GM10266 (cell line): ENCODE results near the gene TMEM178A.

Source experiments
- DNase-seq: peaks from one replicate; pipeline ENCODE4 v3.0.0; 2012; ENCODE audit errors: extremely low spot score
- TF ChIP-seq, protein P1 (sequence below): IDR thresholded peaks from 2 replicates; pipeline ENCODE4 v1.5.1; 2012; ENCODE audit warnings: mild to moderate bottlenecking, low read depth; ENCODE audit not compliant: control insufficient read depth, insufficient read depth; ENCODE audit errors: missing control alignments

TMEM178A gene

DNA sequence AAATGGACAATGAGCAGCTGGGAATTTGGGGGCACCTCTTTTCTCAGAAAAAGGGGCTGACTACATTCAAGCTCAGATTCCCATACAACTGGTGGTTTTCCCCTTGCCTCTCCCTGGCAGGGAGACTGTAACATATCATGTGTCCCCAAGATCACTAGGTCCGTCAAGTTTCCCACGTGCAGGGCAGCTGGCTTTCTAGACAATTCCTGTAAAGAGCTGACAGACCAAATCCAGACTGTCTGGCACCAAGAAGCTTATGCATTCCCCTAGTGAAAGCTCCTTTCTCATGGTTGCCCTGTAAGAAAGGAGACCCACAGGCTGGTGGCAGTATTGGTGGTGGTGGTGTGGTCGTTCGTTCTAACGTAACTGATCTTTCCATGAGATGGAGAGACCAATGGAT lies 64.6 kb downstream of the TMEM178A start:
- TF ChIP-seq, protein P1, sequence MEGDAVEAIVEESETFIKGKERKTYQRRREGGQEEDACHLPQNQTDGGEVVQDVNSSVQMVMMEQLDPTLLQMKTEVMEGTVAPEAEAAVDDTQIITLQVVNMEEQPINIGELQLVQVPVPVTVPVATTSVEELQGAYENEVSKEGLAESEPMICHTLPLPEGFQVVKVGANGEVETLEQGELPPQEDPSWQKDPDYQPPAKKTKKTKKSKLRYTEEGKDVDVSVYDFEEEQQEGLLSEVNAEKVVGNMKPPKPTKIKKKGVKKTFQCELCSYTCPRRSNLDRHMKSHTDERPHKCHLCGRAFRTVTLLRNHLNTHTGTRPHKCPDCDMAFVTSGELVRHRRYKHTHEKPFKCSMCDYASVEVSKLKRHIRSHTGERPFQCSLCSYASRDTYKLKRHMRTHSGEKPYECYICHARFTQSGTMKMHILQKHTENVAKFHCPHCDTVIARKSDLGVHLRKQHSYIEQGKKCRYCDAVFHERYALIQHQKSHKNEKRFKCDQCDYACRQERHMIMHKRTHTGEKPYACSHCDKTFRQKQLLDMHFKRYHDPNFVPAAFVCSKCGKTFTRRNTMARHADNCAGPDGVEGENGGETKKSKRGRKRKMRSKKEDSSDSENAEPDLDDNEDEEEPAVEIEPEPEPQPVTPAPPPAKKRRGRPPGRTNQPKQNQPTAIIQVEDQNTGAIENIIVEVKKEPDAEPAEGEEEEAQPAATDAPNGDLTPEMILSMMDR: no peak
- DNase-seq: no peak

DNA sequence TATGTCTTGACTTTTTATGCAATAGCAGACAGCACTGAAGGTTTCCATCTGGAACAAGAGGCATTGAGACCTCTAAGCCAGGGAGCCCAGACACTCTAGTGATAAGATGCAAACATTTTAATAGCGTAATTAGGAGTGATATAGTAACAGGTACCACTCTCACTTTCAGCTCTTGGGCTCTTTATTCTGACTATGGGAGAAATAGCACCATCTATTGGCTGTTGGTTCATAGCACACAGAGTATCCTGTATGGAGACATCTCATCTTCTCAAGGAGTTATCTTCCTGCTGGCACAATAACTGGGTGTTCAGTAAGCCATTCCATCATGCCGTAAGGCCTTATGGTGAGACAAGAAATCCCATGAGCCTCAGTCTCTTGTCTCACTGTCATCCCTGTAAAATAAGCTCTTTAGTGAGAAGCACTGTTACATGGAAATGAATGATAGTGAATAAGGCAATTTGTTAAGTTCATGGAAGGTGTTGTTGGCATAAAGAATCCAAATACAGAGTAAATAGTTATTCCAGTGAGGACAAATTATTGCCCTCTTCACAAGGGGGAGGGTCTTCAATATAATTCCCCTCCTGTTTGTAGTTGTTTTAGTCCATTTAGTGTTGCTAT lies 65.1 kb downstream of the TMEM178A start:
- peak; percentile 28 for DNase-seq
- TF ChIP-seq, protein P1: peak; percentile 56

DNA sequence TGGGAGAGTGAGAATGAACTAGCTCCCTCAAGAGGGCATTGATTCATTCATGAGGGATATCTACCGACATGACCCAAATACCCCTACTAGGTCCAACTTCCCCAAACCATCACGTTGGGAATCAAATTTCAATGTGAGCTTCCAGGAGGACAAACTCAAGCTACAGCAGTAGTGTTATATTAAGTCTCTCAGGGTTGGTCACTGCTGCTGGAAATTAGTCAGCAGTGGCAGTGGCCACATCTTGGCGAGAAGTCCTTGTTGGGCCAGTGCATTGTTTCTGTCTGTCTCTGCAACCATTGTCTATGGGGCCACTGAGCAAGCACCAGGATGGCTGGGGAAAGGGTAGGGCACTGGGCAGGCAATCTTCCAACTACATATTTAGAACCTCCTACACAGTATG lies 65.8 kb downstream of the TMEM178A start:
- no peak for DNase-seq

DNA sequence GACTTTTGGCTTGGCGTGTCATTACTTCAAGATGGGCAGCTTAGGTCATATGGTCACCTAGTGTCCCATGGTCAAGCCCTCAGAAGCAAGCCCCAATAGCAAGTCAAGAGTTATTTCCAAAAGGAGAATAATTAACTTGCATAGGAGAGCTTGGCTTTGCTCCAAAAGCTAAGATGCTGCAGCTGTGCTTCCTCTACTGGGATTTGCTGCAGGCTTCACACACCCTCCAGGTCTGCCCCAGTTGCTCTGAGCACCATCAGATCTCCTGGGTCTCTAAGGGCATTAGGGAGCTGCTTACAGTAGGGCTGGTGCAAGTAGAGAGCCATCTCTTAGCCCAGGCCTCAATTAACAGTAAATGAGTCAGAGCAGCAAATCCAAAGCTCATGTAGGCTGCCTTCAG lies 66.8 kb downstream of the TMEM178A start:
- TF ChIP-seq, protein P1: no peak
- no peak for DNase-seq

More for the DNA sequence above, 65.8 kb downstream of the TMEM178A start:
- TF ChIP-seq, protein P1: no peak

DNA sequence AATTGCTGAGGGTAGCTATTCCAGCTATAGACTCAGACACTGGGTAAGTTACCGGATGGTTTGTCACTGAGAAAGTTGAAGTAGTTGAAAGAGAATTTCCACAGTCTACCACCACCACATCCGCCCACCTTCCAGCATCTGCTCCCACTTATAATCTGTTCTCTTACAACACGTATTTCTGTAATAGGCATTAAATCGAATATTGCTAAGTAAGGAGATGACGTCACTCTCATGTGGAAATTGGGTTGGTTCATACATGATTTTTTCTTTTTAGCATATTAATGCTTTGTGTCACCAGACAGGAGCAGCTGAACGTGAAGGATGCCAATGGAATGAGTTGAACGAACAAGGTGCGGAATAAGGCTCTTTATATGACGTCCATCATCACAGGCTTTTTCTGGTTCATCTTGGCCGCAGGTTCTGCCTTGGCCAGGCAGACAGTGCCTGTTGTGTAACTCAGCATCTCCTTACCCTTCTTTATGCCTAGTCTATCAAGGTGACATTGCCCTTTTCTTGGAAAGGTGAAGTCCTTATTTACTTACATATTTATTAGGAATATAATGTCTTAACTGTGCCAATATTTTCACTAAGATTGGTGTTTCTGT lies 67.5 kb downstream of the TMEM178A start:
- TF ChIP-seq, protein P1: no peak
- DNase-seq: no peak

DNA sequence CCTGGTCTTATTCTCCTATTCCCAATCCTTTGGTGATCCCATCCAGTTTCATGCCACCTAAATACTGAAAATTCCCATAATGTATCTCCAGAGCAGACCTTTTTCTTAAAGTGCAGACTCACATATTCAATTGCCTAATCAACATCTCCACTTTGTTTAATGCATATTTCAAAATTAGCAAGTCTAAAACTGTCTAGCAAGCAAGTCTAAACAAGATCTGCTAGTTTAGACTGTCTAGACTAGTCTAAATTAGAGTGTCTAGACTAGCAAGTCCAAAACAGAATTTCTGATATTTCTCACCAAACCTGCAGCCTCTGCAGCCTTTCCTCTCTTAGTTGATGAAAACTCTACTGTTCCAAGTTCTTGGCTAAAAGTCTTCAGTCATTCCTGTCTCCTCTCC lies 68.7 kb downstream of the TMEM178A start:
- TF ChIP-seq, protein P1: no peak

DNA sequence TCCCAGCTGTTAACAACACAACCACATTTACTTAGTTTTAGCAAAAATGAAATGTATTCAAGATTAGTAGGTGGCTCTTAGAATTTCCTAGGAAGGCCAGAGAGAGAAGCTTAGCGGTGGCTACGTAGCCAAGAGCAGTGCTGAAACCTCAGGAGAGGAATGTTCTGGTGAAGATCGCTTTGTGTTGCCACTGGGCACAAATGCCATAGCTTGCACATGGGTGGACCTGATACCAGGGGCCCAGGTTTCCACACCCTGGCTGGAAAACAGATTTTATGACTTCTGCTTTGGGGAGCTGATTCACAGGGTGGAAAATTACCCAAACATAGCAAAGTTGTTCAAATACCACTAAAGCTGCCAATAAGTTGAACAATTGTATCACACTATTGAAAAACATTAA lies 69.9 kb downstream of the TMEM178A start:
- no peak for DNase-seq
- TF ChIP-seq, protein P1: no peak

More for the DNA sequence above, 68.7 kb downstream of the TMEM178A start:
- no peak for DNase-seq
